22Rv1 (cell line): ENCODE results near the gene MSLN.

Source experiments
- H3K27ac ChIP-seq: fragments of 450-650 bp; 2 replicates; pipeline ENCODE4 v1.5.1; 2017
- CTCF ChIP-seq: fragments of 450-650 bp; IDR thresholded peaks from 2 replicates; pipeline ENCODE4 v1.5.1; 2017; ENCODE audit warnings: mild to moderate bottlenecking
- ZFX ChIP-seq: fragments of 450-650 bp; IDR thresholded peaks from 2 replicates; pipeline ENCODE4 v1.6.1; 2017; ENCODE audit warnings: antibody characterized with exemption, borderline replicate concordance

MSLN gene

GRCh38 chr16:793414-793813, 32.9 kb downstream of the MSLN start:
- no peak for TF ChIP-seq CTCF
- no peak overlapping the region for H3K27ac ChIP-seq

GRCh38 chr16:794091-794822, 33.7 kb downstream of the MSLN start:
- peak overlapping the region; percentile 41; the same call in 1 of the 2 replicates for H3K27ac ChIP-seq
- TF ChIP-seq CTCF = no peak
- no peak for TF ChIP-seq ZFX

GRCh38 chr16:794853-795466, 34.4 kb downstream of the MSLN start:
- no peak for TF ChIP-seq ZFX
- TF ChIP-seq CTCF = no peak
- peak overlapping the region; percentile 41; the same call in 1 of the 2 replicates for H3K27ac ChIP-seq

GRCh38 chr16:795580-796229, 35.2 kb downstream of the MSLN start:
- TF ChIP-seq ZFX (no peak), CTCF (peak; percentile 23; the same call in 1 of the 2 replicates)
- H3K27ac ChIP-seq = peak overlapping the region; percentile 75

- peak overlapping the region; percentile 75 for H3K27ac ChIP-seq
- TF ChIP-seq CTCF = no peak
- TF ChIP-seq ZFX = no peak
Measured at GRCh38 chr16:796296-797119, 36.0 kb downstream of the MSLN start.

- TF ChIP-seq ZFX (no peak), CTCF (no peak)
- peak overlapping the region; percentile 75 for H3K27ac ChIP-seq
Measured at GRCh38 chr16:797120-797420, 36.5 kb downstream of the MSLN start.
